Head of caudate nucleus (tissue), 42 donors: ENCODE data around the gene SLC36A2.

Experiments
- DNase-seq, 42 donors: peaks; one replicate each; pipeline versions ENCODE4 v3.0.0 to v3.0.0-alpha.2; 2020 to 2021; ENCODE audit warnings: mixed read lengths in 7 of 42
- intact Hi-C: fragments of 100-400 bp; cut with DNase I; formaldehyde crosslinking; loops from one replicate; pipeline ENCODE4 v1.15.0; 2022

Gene SLC36A2

GRCh38 chr5:151293624-151294023 lies 53.7 kb downstream of the SLC36A2 start:
- peak in 1 of 42 donors; percentile 23 for DNase-seq
- intact Hi-C loops, result no loop called here

- DNase-seq, result no peak
- intact Hi-C loops, result no loop called here
These were observed 59.2 kb downstream of the SLC36A2 start for GRCh38 chr5:151288180-151288579.

DNA sequence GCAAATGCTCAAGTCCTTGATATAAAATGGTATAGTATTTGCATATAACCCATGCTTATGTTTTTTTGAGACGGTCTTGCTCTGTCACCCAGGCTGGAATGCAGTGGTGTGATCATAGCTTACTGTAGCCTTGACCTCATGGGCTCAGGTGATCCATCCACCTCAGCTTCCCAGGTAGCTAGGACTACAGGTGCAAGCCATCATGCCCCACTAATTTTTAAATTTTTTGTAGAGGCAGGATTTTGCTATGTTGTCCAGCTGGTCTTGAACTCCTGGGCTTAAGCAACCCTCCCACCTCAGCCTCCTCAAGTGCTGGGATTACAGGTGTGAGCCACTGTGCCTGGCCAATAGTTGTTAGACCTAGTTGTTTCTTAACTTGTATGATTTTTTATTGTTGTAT lies 61.1 kb downstream of the SLC36A2 start:
- intact Hi-C loops, result no loop called here
- peak in 1 of 42 donors; percentile 2 for DNase-seq

DNA sequence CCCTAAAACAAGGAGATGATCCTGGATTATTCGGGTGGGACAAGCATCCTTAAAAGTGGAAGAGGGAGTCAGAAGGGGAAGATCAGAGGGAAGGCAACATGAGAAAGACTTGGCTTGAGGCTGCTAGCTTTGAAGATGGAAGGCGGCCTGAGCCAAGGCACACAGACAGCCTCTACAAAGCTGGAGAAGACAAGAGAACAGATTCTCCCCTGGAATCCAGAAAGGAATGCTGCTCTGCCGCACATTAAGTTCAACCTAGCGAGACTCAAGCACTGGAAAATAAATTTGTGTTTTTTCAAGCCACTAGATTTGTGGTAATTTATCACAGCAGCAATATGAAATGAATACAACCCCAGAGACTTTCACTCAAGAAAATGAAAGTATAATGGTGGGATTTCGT lies 61.7 kb downstream of the SLC36A2 start:
- no peak for DNase-seq

GRCh38 chr5:151284392-151284967 lies 62.9 kb downstream of the SLC36A2 start:
- intact Hi-C loops, result no loop called here
- DNase-seq, result peak in 1 of 42 donors; percentile 19

More for the DNA sequence above, 61.7 kb downstream of the SLC36A2 start:
- intact Hi-C loops, result no loop called here

DNA sequence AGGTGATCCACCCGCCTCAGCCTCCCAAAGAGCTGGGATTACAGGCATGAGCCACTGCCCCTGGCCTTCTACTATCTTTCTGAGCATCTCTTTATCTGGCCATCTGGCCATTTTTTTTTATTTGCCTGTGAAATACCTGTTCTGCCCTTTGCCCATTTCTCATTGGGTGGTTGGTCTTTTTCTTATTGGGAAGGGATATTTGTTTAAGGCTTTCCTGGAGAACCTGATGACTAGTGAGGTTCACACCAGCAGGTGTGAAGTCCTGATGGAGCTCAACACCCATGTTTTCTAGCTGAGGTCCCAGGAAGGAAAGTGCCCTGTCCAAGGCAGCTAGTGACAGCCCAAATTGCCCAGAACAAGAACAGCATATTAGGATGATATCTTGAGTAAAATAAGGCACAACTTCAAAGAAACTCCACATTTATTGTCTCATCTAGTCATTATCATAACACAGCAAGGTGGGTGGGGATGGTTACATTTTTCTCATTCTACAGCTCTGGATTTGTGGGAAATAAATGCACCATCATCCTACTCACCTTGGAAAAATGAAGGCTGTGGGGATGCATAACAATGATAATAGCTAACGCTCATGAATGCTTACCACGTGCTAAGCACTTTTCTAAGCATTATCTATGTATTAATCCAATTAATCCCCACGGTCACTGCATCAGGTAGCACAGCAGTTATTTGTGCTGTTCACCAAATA lies 64.1 kb downstream of the SLC36A2 start:
- intact Hi-C loops, result no loop called here
- DNase-seq, result peak in 1 of 42 donors; percentile 32

- intact Hi-C loops, result no loop called here
- no peak for DNase-seq
These were observed 66.2 kb downstream of the SLC36A2 start for GRCh38 chr5:151281001-151281639.

GRCh38 chr5:151280443-151280842 lies 66.9 kb downstream of the SLC36A2 start:
- DNase-seq, result no peak
- intact Hi-C loops, result no loop called here

DNA sequence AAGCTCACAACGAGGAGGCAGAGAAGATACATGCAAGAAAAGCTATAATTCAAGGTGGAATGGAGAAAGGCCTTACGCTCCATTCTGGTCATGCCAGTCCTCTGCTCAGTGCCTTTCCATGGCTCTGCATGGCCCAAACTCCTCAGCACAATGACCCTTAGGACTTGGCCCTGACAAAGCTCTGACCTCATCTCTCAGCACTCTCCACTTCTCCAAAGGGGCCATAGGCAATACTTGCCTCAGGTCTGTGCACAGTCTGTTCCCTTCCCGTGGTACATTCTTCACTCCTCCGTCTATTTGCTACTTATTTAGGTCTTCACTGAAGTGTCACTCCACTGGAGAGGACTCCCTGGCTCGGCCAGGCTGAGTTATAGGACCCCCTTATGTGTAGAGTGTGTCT lies 68.5 kb downstream of the SLC36A2 start:
- intact Hi-C loops, result no loop called here

DNA sequence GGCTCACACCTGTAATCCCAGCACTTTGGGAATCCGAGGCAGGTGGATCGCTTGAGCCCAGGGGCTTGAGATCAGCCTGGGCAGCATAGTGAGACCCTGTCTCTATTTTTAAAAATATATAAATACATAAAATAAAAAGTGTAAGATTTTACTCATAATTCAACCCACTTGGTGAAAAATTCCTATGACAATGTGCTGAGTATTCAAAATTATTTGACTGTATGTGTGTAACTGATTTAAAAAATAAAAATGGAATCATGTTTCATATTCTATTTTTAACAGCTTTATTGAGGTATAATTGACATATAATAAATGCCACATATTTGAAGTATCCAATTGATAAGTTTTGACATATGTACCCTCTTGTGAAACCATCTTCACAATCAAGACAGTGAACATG lies 71.6 kb downstream of the SLC36A2 start:
- intact Hi-C loops, result no loop called here
- DNase-seq, result no peak

More for the DNA sequence above, 68.5 kb downstream of the SLC36A2 start:
- DNase-seq, result no peak

GRCh38 chr5:151274666-151275065 lies 72.7 kb downstream of the SLC36A2 start:
- intact Hi-C loops, result no loop called here
- no peak for DNase-seq

GRCh38 chr5:151271336-151271735 lies 76.0 kb downstream of the SLC36A2 start:
- intact Hi-C loops, result no loop called here
- no peak for DNase-seq

- intact Hi-C loops, result no loop called here
These were observed 76.8 kb downstream of the SLC36A2 start for GRCh38 chr5:151270599-151270998.

GRCh38 chr5:151267491-151268260 lies 79.7 kb downstream of the SLC36A2 start:
- no peak for DNase-seq
- intact Hi-C loops, result no loop called here

More at GRCh38 chr5:151270599-151270998, 76.8 kb downstream of the SLC36A2 start:
- no peak for DNase-seq
